Suprapubic skin (tissue), 4 donors: ENCODE data around the gene ITPRID2.

Experiments used
- POLR2A ChIP-seq, 2 donors: fragments of 450-650 bp; IDR thresholded peaks; one replicate each; pipeline ENCODE4 v1.6.1; 2017; ENCODE audit warnings: antibody characterized with exemption in 2 of 2, mild to moderate bottlenecking in 2 of 2, moderate library complexity in 2 of 2
- POLR2AphosphoS5 ChIP-seq, 3 donors: sonication (generic); formaldehyde crosslinking; IDR thresholded peaks; one replicate each; pipeline ENCODE4 v1.6.1; 2017; ENCODE audit warnings: antibody characterized with exemption in 3 of 3

DNA sequence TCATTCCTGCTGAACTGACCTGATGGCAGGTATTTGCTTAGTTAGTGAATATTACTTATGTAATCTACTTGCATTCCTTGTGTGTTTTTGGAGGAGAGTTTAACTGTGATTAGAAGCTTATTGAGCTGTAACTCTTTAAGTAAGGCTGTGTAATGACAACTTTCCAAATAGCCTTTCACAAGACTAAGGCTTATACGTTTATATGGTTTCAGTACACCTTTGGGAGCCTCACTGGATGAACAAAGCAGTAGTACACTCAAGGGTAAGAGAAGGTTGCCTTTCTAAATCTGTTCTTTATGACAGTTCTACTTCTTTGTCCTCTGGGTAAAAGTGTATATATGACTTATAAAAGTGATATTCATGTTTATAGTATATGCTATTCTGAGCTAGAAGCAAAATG is 4.3 kb downstream of the ITPRID2 start:
- TF ChIP-seq POLR2A (IDR thresholded peaks at IDR 0.05): no peak
- TF ChIP-seq POLR2AphosphoS5 (IDR thresholded peaks at IDR 0.05): no peak
